Stimulated activated CD4-positive, alpha-beta T cell treated with anti-CD3 and anti-CD28 coated beads, Interleukin-1b, Interleukin-23, amount 100 ng/mL, for 24 hours (primary cell): ENCODE results near the gene REPIN1.

Source experiments
- DNase-seq, 4 experiments: peaks; one replicate each; pipeline ENCODE4 v3.0.0-alpha.2; 2020; ENCODE audit warnings: low read depth in 4 of 4, low spot score in 1 of 4

Gene REPIN1

GRCh38 chr7:150368096-150368883, at the start of gene REPIN1:
TSS of gene REPIN1 (plus strand) at chr7:150368822. CDS start at chr7:150369712, 890 bp downstream.
- peak; percentile 51 to 78 (median 65) for DNase-seq

DNA sequence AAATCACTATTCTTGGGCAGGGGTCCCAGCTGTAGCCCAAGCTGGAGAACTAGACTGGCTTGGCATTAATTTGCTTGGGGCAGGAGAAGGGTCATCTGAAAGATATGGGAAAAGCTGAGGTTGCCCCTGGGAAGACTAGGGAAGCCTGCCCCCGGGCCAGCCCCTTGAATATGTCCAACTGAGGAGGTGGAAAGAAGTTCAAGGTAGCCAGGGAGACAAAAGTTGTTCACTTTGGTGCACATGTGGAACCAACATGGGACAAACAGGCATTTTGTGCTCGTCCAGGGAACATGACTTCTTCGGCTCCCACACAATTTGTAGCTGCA, 46.9 kb upstream of the REPIN1 start:
- DNase-seq = no peak

- DNase-seq = peak in 3 of 4 experiments; percentile 24 to 49 (median 43)
Observed at GRCh38 chr7:150322114-150322832, 46.3 kb upstream of the REPIN1 start.

DNA sequence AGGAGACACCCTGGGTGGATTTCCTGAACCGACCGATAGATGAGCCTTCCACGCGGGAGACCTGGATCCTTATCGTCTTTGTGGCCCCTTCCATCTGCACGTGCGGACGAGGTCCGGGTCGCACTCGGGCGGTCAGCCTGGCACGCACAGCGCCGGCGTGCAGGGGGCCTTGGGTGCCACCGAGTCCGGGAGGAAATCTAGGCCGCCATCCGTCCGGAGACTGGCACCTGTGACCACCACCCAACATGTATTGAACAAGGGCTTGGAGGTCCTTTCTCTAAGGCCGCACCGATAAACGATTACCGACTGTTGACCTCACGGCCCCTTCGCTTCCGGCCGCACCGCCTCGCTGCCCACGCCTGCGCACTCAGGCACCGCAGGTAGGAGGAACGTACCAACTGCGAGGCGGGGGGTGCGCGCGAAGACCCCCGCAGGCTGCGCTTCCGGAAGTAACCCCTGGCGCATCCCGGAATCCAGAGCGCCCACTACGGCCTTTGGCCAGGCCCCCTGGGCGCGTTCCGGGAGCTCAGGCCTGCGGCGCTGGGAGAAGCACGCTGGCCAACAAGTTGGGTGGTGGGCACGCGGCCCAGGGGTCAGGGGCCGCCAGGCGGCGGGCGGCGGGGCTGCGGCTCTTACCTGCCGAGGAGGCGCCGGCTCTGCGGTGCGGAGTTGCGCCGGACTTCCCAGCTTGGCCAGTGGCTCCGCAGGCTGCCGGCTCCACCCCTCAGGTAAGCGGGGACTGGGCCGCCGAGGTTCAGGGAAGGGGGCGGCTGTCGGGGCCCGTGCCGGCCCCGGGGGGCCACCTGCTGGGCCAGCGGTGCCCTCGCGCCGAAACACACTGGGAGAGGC, 45.6 kb upstream of the REPIN1 start, which contains the start of the genes ACTR3C and LRRC61:
TSS of gene ACTR3C (minus strand) at position 713 of the 849 bp plus-strand sequence. CDS start 28,249 bp downstream, outside the sequence.
TSS of gene LRRC61 (plus strand) at position 523 of the 849 bp plus-strand sequence. CDS start 13,507 bp downstream, outside the sequence.
- DNase-seq = peak; percentile 35 to 50 (median 44)

DNA sequence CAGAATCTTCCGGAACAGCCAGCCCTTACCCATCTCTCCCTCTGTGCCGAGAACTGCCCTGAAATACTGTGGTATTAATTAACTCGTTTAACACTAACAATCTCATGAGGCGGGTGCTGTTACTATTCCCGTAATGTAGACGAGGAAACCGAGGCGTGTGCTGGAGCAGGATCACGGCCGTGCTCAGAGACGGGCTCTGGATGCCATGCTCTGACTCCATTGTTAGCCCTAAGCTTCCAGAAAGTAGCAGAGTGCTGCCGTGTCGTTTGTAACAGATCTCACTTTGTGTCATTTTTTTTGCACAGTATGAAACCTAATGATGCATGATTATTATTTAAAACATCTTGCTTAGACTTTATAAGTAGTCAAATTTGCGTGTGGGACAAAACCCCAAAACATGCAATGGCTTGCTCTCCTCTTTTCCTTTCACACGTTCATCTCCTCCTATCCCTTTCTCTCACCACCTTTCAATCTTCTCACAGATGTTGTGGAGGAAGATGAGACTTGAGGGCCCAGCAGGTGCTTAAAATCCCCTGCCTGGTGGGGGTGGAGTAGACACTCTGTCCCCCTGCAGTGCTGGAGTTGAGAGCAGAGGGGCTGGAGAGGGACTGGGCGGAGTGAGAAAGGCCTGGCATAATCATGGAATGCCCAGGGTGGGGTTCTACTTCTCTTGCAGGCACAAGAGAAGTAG, 44.8 kb upstream of the REPIN1 start:
- no peak for DNase-seq

- no peak for DNase-seq
Observed at GRCh38 chr7:150324373-150324961, 44.2 kb upstream of the REPIN1 start.

DNA sequence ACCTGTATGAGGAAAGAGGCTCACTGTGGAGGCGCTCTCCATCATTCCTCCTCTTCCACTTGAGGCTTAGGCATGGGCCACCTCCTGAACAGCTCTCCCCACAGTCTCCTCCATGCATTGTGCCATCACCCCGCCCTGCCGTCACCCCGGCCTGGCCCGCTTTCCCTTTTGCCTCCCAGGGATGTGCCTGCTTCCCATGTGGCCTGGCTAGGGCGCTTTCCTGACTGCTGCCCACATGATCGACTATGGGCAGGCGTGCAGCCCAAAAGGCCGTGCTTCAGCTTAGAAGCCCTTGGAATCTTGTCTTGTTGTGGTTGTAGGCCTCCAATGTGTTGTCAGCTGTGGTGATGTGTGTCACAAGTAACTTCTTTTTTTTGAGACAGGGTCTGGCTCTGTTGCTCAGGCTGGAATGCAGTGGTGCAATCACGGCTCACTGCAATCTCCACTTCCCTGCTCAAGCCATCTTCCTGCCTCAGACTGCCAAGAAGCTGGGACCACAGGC, 43.5 kb upstream of the REPIN1 start:
- DNase-seq = no peak

- no peak for DNase-seq
Observed at GRCh38 chr7:150325901-150326300, 42.7 kb upstream of the REPIN1 start.

- no peak for DNase-seq
Observed at GRCh38 chr7:150326657-150327268, 41.9 kb upstream of the REPIN1 start.

DNA sequence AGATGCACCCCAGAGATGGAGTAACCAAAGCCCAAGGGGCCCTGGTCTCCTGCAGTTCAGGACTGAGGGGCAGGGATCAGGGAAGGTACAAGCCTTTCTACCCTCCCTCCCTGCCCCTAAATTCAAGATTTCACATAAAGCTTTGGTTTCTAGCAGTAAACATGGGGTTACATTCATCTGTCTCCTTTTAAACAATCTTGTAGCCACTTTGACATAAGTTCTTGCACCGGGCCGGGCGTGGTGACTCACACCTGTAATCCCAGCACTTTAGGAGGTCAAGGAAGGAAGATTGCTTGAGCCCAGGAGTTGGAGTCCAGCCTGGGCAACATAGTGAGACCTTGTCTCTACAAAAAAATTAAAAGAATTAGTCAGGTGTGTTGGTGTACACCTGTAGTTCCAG, 41.3 kb upstream of the REPIN1 start:
- DNase-seq = no peak

DNA sequence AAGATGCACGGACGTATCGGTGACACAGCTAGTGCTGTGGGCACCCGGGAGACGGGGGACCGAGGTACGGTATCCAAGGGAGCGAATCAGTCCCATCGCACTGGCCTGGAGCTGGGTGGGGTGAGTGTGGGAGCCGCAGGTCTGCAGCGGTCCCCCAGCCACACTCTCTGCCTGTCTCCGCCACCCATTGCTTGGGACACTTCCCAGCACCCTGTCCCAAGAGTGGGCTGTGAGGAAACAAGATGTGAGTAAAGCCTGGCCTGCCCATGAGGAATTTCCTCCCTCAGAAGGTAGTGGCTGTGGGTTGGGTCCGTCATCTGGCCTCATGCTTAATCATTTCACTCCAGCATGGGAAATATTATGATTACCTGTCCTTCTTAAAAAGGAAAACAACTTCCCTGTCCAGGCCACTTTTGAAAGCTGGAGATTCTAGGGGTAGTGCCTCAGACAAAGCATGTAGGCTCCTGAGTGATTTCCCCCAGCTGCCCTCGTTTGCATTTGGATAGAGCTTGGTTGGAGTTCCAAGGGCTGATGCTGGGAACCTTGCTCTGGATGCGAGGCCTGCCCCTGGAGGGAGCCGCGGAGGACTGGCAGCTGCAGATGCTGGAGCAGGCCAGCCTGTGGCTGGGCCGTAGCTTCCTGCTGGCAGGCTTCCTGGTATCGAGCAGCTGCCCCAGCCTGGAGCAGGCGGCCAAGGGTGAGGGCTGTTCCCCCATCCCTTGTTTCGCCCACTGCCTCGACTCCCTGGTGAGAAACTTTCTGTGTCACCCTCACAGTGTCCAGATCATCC, 39.1 kb upstream of the REPIN1 start:
- no peak for DNase-seq

GRCh38 chr7:150330211-150330885, 38.3 kb upstream of the REPIN1 start:
- DNase-seq = no peak

DNA sequence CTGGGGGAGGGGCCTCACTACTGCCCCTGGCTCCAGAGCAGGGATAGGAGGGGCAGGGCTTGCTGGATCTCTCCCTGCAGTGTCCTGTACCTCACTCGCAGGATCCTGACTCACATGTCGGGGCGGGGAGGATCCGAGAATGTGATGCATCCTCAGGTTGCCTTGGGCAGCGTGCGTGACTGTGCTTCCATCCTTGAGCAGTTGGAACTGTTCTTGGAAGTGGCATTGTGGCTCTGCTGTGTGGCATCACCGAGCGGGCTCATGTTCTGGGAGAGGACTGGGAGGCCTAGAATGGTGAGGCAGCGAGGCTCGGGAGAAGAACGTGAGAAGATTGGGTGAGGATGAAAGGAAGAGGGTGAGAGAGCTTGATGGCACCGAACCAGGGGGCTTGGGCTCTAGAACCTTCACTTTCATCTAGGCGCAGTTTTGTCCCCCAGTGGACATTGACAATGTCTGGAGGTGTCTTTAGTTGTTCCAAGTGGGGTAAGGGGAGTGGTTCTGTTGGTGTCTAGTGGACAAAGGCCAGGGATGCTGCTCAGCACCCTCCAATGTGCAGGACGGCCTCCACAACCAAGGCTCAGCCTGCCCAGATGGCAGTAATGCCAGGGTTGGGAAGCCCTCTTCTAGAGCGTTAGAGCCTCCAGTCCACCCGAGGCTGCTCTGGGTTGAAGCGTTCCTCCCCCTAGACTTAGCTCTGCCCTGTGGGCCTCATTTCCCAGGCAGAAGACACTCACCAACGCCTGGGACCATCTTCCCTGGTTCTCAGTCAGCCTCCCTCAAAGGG, 35.6 kb upstream of the REPIN1 start:
- DNase-seq = no peak

GRCh38 chr7:150333659-150334058, 35.0 kb upstream of the REPIN1 start:
- no peak for DNase-seq

- DNase-seq = no peak
Observed at GRCh38 chr7:150334108-150334507, 34.5 kb upstream of the REPIN1 start.

DNA sequence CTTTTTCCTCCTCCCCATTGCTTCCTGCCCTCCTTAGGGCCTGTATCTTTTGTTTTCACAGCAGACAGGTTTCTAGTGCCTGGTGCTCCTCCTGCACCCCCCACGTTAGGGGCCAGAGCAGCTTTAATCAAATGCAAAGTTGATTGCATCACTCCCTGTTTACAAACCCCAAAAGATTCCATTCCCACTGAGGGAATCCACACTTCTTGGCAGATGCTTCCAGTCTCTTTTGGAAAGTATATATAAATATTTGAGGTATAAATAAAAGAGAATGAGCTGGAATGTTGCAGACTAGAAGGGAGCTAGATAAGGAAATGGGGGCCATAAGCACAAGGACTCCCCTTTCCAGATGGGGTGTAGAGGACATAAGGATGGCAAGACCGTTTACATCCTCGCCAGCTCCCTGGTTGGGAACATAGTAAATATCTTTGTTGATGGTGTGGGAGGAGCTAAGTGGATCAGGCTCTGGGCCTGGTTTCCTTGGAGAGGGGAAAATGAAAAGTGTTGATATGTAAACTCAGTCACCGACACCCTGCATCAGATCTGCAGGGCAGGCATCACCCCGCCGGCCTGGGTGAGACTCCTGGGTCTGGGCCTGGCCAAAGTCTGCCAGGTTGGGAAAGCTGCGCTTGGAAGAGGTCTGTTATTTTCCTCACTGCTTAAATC, 33.4 kb upstream of the REPIN1 start:
- DNase-seq = no peak

GRCh38 chr7:150335774-150336112, 32.9 kb upstream of the REPIN1 start:
- no peak for DNase-seq
